CD4-positive, alpha-beta T cell treated with Interleukin-2 at 100 ng/mL for 4 hours (primary cell): ENCODE data around the gene BPIFB6.

ENCODE experiments used
- DNase-seq: peaks from one replicate; pipeline ENCODE4 v3.0.0-alpha.2; 2020; ENCODE audit warnings: low spot score

The BPIFB6 gene

GRCh38 chr20:33031531-33031930 lies at the start of gene BPIFB6:
Gene BPIFB6, plus strand, starts transcription at chr20:33031648. Its CDS starts 0 bp downstream, at chr20:33031648.
- no peak for DNase-seq

DNA sequence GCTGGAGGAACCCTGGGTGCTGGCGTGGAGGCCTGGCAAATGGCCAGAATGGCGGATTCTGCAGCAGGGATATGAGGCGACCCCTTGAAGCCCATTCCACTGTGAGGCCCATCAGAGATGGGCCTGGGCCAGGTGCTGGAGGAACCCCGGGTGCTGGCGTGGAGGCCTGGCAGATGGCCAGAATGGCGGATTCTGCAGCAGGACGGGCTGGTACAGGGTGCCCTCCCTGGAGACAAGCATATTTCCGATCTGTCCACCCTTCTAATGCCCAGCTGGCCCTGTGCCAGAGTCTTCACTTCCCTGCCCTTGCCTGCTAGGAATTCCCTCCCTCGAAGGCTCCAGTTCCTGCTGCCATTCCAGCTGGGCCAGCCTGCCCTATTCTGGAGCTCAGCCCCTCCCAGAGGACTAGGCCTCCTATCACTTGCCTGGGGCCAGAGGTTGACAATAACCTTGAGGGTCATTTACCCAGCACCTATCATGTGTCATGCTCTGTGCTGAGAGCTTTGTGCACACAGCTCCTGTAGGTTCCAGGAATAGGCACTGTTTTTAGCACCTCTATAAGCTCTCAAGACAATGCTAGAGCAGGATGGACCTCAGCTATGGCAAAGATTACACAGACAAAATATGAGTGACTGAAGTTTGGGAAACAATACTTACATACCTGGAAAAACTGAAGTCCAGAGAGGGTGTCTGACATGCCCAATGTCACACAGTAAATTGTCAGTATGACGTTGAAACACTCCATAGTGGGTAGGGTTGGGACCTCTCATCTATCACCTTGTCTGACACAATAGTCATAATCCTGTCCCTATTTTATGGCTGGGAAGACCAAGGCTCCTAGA lies 48.6 kb upstream of the BPIFB6 start:
- DNase-seq = no peak

DNA sequence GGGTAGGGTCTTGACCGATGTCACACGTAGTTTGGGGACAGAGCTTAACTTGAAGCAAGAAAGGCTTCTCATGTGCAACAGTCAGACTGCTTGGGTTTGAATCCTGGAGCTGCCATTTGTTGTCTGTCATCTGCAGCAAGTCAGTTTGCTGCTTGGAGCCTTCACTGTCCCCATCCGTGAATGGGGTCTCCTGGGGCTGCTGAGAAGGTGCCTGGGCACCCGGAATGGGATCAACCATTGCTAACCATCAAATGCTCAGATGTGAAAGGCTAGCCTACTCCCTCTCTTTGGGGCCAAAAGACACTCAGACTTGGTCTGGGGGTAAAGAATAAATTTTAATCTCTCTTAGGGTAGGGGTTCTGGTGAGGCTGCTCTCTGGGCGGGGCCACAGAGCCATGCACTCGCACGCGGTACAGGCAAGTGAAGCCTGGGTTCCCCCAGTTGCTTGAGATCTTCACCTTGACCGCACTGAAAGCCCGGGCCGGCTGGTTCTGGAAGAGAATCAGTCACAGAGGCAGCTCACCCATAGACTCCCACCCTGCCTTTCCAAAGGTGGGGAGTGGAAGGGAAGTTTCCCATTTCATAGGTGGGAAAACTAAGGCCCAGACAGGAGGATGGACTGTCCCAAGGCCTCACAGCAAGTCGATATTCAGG lies 47.9 kb upstream of the BPIFB6 start:
- no peak for DNase-seq

DNA sequence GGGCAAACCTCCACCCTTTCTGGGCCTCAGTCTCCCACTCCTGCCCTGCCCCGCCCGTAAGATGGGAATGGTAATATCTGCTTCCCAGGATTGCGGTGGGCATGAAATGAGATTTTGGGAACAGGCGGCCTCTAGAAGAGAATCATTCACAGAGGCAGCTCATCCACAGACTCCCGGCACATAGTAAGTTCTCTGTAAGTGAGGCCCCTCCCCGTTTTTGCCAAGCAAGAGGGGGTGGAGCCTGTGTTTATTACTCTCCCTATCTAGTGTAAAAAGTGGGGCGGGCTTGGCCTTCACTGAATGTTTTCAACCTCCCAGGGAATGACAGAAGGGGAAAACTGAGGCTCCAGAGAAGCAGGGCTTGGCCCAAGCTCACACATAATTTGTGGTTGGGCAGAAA lies 47.3 kb upstream of the BPIFB6 start:
- no peak for DNase-seq

- no peak for DNase-seq
These were observed 46.7 kb upstream of the BPIFB6 start for GRCh38 chr20:32984631-32985354.

GRCh38 chr20:32985596-32985995 lies 45.9 kb upstream of the BPIFB6 start:
- no peak for DNase-seq

DNA sequence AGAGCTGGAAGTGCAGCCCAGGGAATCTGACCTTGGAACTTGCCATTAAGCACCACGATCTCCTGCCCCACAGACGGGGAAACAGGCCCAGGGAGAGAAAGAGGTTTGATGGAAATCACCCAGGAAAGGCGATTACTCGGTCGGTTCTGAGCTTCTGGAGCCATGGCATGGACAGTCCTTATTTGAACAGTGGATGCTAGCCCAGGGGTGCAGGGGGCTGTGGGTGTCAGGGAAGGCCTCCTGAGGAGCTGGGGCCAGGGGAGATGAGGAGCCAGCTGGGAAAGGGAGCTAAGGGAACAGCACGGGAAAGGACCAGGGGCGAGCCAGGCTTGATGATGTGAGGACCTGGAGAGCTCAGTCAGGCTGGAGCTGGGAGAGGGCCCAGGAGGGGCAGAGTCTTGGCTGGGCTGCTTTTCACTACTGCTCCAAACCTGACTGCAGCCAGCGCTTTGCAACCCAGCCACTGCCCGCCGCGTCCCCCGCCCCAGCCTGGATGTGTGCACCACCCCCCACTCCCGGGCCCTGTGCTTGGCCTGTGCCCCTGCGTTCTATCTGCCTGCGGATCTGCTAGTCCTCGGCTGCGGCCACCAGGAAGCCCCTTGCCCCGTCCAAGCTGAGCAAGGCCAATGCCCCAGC lies 45.0 kb upstream of the BPIFB6 start:
- no peak for DNase-seq

GRCh38 chr20:32987044-32987825 lies 44.2 kb upstream of the BPIFB6 start:
- no peak for DNase-seq

- DNase-seq = no peak
These were observed 43.4 kb upstream of the BPIFB6 start for GRCh38 chr20:32988008-32988407.

DNA sequence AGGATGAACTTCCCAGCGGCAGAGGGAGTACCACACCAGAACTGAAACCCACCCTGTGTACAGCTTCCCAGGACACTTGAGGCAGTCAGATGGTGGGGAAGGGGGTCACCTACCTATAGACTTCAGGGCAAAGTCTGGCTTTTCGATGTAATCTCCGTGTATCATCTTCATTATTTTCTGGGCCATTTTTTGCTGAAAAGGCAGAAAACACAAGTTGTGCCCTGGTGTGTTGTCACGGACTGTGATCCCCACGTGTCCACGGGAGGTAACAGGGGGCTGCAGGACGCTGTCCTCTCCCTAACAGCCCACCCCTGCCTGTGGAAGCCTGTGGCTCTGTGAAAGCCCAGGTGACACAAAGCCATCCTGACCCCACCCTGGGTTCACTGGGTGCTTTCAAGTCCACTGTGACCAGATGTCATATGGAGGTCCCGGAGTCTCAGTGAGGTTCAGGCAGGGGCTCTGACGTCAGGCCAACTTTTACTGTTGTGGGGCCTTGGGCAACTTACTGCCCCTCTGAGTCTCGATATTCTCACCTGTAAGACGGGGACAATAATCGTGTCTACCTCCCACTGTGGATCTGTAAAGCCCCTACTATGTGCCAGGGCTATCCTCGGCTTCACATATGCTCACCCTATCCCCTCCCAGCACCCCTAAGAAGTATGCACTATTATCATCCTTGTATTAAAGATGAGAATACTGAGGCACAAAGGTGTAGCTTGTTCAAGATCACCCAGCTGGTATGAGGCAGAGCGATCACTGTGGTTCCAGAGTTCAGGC lies 41.8 kb upstream of the BPIFB6 start:
- DNase-seq = no peak

DNA sequence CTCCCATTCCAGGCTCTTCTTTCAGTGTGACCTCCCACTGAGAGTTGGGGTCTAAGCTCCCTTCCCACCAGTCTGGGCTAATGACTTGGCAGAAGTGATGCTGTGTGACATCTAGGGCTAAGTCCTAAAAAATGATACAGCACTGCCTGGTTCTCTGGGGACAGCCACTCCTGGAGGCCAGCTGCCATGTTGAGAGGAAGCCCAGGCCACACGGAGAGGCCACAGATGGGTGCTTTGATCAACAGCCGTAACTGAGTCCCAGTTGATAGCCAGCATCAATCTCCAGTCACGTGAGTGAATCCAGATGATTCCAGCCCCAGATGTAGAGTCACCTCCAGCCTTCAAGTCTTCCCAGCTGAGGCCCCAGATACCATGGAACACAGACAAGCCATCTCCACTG lies 41.0 kb upstream of the BPIFB6 start:
- no peak for DNase-seq

- no peak for DNase-seq
These were observed 40.1 kb upstream of the BPIFB6 start for GRCh38 chr20:32991383-32991782.

- no peak for DNase-seq
These were observed 39.4 kb upstream of the BPIFB6 start for GRCh38 chr20:32991792-32992641.

DNA sequence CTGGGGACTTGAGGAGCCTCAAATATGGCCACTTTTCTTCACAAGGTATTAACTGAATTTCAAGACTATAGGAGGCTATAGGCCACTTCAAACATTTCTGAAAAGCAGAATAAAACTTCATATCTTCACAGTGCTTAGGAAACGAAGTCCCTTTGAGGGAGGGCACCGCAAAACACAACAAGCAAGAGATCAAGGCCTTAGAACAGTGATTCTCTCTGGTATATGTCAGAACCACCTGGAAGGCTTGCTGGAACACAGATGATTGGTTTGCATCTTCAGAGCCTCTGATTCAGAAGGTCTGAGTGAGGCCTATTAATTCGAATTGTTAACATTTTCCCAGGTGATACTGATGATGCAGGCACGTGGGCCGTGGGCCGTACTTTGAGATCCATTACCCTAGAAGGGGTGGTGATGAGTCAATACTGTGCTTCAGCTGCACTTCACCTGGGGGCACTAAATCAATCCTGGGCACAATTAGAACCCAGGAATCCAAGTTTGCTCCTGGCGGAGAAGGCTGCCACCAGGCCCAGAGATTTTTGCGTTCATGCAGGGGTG lies 37.9 kb upstream of the BPIFB6 start:
- DNase-seq = no peak

GRCh38 chr20:32995802-32996201 lies 35.6 kb upstream of the BPIFB6 start:
- no peak for DNase-seq

GRCh38 chr20:32997431-32997830 lies 34.0 kb upstream of the BPIFB6 start:
- no peak for DNase-seq

DNA sequence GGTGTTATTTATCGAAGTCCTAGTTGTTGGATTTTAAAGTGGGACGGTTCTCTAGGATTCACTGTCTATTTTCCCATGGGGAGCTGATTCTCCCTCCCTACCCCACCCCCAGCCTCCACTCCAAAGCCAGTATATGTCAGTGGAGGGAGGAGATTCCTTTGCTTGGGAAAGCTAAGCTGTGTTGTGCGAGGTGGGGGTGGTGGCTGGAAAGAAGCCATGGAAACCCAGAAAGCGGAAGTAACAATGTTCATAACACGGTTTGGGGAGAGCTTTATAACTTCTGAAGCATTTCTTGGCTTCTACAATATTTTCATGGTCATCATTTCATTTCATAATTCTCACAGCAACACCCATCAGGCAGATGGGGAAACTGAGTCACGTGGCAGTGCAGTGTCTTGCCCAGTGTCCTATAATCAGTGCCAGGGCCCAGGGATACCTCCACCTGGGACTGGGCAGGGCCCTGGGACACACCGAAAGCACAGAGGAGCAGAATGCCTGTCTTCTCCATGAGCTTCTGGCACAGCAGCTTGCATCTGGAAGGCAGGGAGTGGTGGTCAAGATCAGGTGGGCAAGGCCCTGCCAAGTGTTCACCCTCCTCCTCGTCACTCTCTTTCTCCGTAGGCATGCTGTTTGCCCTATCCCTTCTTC lies 31.7 kb upstream of the BPIFB6 start:
- DNase-seq = no peak

GRCh38 chr20:33000802-33001466 lies 30.5 kb upstream of the BPIFB6 start:
- no peak for DNase-seq
